Measurements from ENCODE around the gene MIOS. TPM values are rescaled to one million over a fixed set of nuclear protein-coding genes. Genes with fewer than 3 reads are reported as not detected.

MIOS gene
- total RNA-seq, 1 experiment from 2014 or later, result 25.8 TPM

DNA sequence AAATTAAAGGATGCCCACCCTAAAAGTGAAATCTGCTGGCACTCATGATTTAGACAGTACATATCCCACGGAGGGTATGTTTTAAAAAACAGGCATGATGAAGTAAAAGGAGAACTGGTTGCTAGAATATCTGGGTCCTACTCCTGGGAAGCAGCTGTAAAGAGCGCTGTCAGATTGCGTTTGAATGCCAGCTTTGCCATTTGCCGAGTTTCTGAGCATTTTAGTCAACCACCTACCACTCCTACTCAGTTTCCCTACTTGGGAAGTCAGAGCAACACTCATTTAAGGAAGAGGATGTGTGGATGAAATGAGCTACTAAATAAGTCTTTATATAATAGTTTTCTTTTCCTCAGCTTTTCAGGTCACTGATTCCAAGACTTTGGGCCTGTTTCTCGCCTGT is 72.7 kb downstream of the MIOS start:
- DNase-seq (ENCODE audit: low read depth, low spot score) (no peak), ATAC-seq (no peak)
- peaks cover 5 to 16% of the 10 kb centered on the region in 2 experiments; a peak in 2 of 4 replicates for H3K4me1 ChIP-seq (ENCODE audit: control insufficient read depth in 1 of 2, insufficient read depth in 2 of 2, low read length in 2 of 2)
- no peaks in the 10 kb centered on the region for H4K20me1 ChIP-seq (ENCODE audit: insufficient read depth)
- TSS peak; percentile 72 for BruUV-seq (replicated peaks)
- ChIA-PET RAD21 (ENCODE audit: low non-redundant PET in 1 of 2, low total read pairs in 2 of 2, uncharacterized antibody in 2 of 2, unreplicated experiment in 2 of 2) (no interaction called here), CTCF (interaction anchor here (2.5 kb wide), 1 partner anchor 656 kb away, joined by 8 read pairs; no protein-coding TSS in a partner anchor), POLR2A (interaction anchor here (1.8 kb wide), 1 partner anchor 656 kb away, joined by 4 read pairs; no protein-coding TSS in a partner anchor)
- no peaks in the 10 kb centered on the region for H3K27me3 ChIP-seq (ENCODE audit: insufficient read depth, low read length)
- peaks cover 4 to 5% of the 10 kb centered on the region in 2 experiments; a peak in 2 of 4 replicates for H3K36me3 ChIP-seq (ENCODE audit: control insufficient read depth in 1 of 2, insufficient read depth in 2 of 2, low read length in 2 of 2)
- peak overlapping the region; percentile 79 for H3K9ac ChIP-seq (ENCODE audit: low read length)
- intact Hi-C loops (cut with micrococcal nuclease), result no loop called here
- peak overlapping the region; percentile 44; the same call in 1 of the 2 replicates for H3K27ac ChIP-seq (ENCODE audit: low read depth, low read length)
- no peak overlapping the region for H2AFZ ChIP-seq (ENCODE audit: low read depth, low read length, poor library complexity, severe bottlenecking)
- H3K4me2 ChIP-seq (ENCODE audit: low read length), result peak overlapping the region; percentile 92
- H3K4me3 ChIP-seq (replicated peaks in 1 of 2; ENCODE audit: low read depth in 1 of 2, low read length in 2 of 2), result peak overlapping the region; percentile 59 to 82
- no peaks in the 10 kb centered on the region for H3K9me2 ChIP-seq (ENCODE audit: insufficient read depth)
- no peak for TF ChIP-seq SRF (IDR thresholded peaks at IDR 0.05; ENCODE audit: low read depth)
- no peak for TF ChIP-seq FOSL1 (IDR thresholded peaks at IDR 0.05; ENCODE audit: low read depth)
- TF ChIP-seq, protein P1, sequence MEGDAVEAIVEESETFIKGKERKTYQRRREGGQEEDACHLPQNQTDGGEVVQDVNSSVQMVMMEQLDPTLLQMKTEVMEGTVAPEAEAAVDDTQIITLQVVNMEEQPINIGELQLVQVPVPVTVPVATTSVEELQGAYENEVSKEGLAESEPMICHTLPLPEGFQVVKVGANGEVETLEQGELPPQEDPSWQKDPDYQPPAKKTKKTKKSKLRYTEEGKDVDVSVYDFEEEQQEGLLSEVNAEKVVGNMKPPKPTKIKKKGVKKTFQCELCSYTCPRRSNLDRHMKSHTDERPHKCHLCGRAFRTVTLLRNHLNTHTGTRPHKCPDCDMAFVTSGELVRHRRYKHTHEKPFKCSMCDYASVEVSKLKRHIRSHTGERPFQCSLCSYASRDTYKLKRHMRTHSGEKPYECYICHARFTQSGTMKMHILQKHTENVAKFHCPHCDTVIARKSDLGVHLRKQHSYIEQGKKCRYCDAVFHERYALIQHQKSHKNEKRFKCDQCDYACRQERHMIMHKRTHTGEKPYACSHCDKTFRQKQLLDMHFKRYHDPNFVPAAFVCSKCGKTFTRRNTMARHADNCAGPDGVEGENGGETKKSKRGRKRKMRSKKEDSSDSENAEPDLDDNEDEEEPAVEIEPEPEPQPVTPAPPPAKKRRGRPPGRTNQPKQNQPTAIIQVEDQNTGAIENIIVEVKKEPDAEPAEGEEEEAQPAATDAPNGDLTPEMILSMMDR (IDR thresholded peaks at IDR 0.05 in 2 of 3, conservative IDR thresholded peaks at IDR 0.05 in 1 of 3; ENCODE audit: borderline replicate concordance in 1 of 3, insufficient read depth in 1 of 3, low read depth in 2 of 3, low read length in 2 of 3), result no peak
- no peak for TF ChIP-seq EZH2 (IDR thresholded peaks at IDR 0.05)
- TF ChIP-seq, protein P2, sequence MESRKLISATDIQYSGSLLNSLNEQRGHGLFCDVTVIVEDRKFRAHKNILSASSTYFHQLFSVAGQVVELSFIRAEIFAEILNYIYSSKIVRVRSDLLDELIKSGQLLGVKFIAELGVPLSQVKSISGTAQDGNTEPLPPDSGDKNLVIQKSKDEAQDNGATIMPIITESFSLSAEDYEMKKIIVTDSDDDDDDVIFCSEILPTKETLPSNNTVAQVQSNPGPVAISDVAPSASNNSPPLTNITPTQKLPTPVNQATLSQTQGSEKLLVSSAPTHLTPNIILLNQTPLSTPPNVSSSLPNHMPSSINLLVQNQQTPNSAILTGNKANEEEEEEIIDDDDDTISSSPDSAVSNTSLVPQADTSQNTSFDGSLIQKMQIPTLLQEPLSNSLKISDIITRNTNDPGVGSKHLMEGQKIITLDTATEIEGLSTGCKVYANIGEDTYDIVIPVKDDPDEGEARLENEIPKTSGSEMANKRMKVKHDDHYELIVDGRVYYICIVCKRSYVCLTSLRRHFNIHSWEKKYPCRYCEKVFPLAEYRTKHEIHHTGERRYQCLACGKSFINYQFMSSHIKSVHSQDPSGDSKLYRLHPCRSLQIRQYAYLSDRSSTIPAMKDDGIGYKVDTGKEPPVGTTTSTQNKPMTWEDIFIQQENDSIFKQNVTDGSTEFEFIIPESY (IDR thresholded peaks at IDR 0.05; ENCODE audit: extremely low read depth, insufficient replicate concordance, low read length), result no peak
- TF ChIP-seq, protein P3, sequence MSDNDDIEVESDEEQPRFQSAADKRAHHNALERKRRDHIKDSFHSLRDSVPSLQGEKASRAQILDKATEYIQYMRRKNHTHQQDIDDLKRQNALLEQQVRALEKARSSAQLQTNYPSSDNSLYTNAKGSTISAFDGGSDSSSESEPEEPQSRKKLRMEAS (IDR thresholded peaks at IDR 0.05), result no peak
- TF ChIP-seq EGR1 (IDR thresholded peaks at IDR 0.05; ENCODE audit: low read depth), result no peak
- no peak for TF ChIP-seq ELF1 (IDR thresholded peaks at IDR 0.05; ENCODE audit: borderline replicate concordance, low read depth)
- no peak for TF ChIP-seq SIN3A (IDR thresholded peaks at IDR 0.05; ENCODE audit: low read depth)
- no peak for TF ChIP-seq TCF7L2 (IDR thresholded peaks at IDR 0.05; ENCODE audit: borderline replicate concordance, extremely low read depth, insufficient read depth, insufficient read length)
- TF ChIP-seq JUND (IDR thresholded peaks at IDR 0.05), result no peak
- no peak for TF ChIP-seq EZH2phosphoT487 (IDR thresholded peaks at IDR 0.05; ENCODE audit: borderline replicate concordance)
- TF ChIP-seq YY1 (IDR thresholded peaks at IDR 0.05; ENCODE audit: extremely low read depth, insufficient replicate concordance, low read depth, low read length), result no peak
- no peak for TF ChIP-seq CBX3 (IDR thresholded peaks at IDR 0.05; ENCODE audit: low read depth)
- TF ChIP-seq, protein P4, sequence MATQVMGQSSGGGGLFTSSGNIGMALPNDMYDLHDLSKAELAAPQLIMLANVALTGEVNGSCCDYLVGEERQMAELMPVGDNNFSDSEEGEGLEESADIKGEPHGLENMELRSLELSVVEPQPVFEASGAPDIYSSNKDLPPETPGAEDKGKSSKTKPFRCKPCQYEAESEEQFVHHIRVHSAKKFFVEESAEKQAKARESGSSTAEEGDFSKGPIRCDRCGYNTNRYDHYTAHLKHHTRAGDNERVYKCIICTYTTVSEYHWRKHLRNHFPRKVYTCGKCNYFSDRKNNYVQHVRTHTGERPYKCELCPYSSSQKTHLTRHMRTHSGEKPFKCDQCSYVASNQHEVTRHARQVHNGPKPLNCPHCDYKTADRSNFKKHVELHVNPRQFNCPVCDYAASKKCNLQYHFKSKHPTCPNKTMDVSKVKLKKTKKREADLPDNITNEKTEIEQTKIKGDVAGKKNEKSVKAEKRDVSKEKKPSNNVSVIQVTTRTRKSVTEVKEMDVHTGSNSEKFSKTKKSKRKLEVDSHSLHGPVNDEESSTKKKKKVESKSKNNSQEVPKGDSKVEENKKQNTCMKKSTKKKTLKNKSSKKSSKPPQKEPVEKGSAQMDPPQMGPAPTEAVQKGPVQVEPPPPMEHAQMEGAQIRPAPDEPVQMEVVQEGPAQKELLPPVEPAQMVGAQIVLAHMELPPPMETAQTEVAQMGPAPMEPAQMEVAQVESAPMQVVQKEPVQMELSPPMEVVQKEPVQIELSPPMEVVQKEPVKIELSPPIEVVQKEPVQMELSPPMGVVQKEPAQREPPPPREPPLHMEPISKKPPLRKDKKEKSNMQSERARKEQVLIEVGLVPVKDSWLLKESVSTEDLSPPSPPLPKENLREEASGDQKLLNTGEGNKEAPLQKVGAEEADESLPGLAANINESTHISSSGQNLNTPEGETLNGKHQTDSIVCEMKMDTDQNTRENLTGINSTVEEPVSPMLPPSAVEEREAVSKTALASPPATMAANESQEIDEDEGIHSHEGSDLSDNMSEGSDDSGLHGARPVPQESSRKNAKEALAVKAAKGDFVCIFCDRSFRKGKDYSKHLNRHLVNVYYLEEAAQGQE (IDR thresholded peaks at IDR 0.05; ENCODE audit: low read depth), result no peak
- TF ChIP-seq, protein P5, sequence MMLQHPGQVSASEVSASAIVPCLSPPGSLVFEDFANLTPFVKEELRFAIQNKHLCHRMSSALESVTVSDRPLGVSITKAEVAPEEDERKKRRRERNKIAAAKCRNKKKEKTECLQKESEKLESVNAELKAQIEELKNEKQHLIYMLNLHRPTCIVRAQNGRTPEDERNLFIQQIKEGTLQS (IDR thresholded peaks at IDR 0.05), result no peak
- no peak for TF ChIP-seq CEBPB (IDR thresholded peaks at IDR 0.05; ENCODE audit: low read depth)
- TF ChIP-seq POLR2A (IDR thresholded peaks at IDR 0.05; ENCODE audit: borderline replicate concordance, extremely low read depth, insufficient read depth, insufficient read length), result no peak
- H3K79me2 ChIP-seq (ENCODE audit: insufficient read depth, low read length), result peaks cover 31% of the 10 kb centered on the region
- no peaks in the 10 kb centered on the region for H3K9me3 ChIP-seq (ENCODE audit: control insufficient read depth in 1 of 2, insufficient read depth in 1 of 2, low read depth in 1 of 2, low read length in 2 of 2)
